NCI-H128 (cell line): ENCODE data around the gene SUN5.

Experiments
- DNase-seq: peaks from one replicate; lab custom pipeline; 2025; ENCODE audit not compliant: unreplicated experiment; lab: John Stamatoyannopoulos, UW

The SUN5 gene

GRCh38 chr20:33014336-33015113, 10.3 kb upstream of the SUN5 start:
- DNase-seq, result no peak

GRCh38 chr20:33013701-33014326, 9.6 kb upstream of the SUN5 start:
- no peak for DNase-seq

GRCh38 chr20:33012327-33013189, 8.3 kb upstream of the SUN5 start:
- DNase-seq, result no peak

GRCh38 chr20:33010674-33011449, 6.6 kb upstream of the SUN5 start:
- DNase-seq, result no peak

- no peak for DNase-seq
Measured at GRCh38 chr20:33010133-33010504, 5.9 kb upstream of the SUN5 start.

GRCh38 chr20:33009214-33010132, 5.2 kb upstream of the SUN5 start:
- no peak for DNase-seq

- DNase-seq, result no peak
Measured at GRCh38 chr20:33008336-33009213, 4.3 kb upstream of the SUN5 start.

- no peak for DNase-seq
Measured at GRCh38 chr20:33007376-33008335, 3.4 kb upstream of the SUN5 start, which contains the start of gene BPIFB2. Gene BPIFB2, plus strand, starts transcription at chr20:33007704. Its CDS starts 871 bp downstream, at chr20:33008575.

- DNase-seq, result no peak
Measured at GRCh38 chr20:33006776-33007375, 2.6 kb upstream of the SUN5 start.

GRCh38 chr20:33005908-33006775, 1.9 kb upstream of the SUN5 start:
- no peak for DNase-seq

- DNase-seq, result no peak
Measured at GRCh38 chr20:33005132-33005566, 916 bp upstream of the SUN5 start.

GRCh38 chr20:33002087-33002808, 2.0 kb downstream of the SUN5 start:
- DNase-seq, result no peak

- DNase-seq, result no peak
Measured at GRCh38 chr20:33000802-33001466, 3.3 kb downstream of the SUN5 start.

GRCh38 chr20:32999603-33000250, 4.5 kb downstream of the SUN5 start:
- no peak for DNase-seq

GRCh38 chr20:32997431-32997830, 6.8 kb downstream of the SUN5 start:
- no peak for DNase-seq
